Measurements from ENCODE around the gene PNN. TPM values are rescaled to one million over a fixed set of nuclear protein-coding genes. Genes with fewer than 3 reads are reported as not detected.

PNN gene
- total RNA-seq, 2 donors from 2014 or later = 29.8 to 32.7 TPM

DNA sequence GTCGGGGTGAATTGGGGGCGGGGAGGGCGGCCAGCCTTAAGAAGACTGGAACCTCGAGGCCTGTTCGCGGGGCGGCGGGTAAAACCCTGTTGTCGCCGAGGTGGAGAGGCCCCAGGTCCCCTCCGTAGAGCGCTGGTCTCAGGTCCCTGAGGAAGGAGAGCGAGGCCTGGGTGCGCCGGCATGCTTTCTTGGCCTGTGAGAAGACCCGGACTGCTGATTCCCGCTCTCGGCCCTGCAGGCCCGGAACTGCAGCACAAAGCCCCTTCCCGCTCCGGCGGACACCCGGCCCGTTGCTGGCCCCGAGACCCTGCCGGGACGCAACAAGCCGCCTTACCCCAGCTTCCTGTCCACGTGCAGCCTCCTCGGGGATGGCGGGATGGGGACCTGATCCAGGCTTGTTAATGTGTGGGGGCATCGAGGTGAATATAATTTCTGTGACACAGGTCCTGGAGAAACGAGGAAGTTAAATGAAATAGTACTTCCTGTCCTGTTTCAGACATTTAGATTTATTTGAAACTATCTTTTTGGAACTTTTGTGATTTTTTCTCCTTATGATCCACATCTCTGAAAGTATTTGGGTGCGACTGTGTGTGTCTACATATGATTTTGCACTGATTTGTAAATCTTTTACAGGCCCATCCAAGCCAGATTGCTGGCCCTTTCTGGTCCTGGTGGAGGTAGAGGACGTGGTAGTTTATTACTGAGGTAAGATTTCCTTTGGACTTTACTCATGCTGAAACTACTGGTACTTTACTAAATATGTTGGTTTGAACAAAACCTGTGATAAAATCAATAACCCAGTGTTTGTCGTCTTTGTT, 600 bp downstream of the PNN start:
- no peak for DNase-seq (ENCODE audit: low spot score)
- WGBS = under 1% methylated on average over 28 of the region's 36 CpGs
- Histone ChIP-seq H3K36me3 (peaks cover 1 to 6% of the 10 kb centered on the region in 2 donors), H3K4me1 (replicated peaks) (no peaks in the 10 kb centered on the region), H3K9me3 (no peaks in the 10 kb centered on the region), H3K27ac (peak overlapping the region; percentile 88 to 93), H3K27me3 (replicated peaks; ENCODE audit: insufficient read depth) (no peaks in the 10 kb centered on the region), H3K4me3 (peak overlapping the region; percentile 76 to 83)
- intact Hi-C loops (cut with DNase I) = loop anchor here (2.0 kb wide), 2 partner anchors 91 to 257 kb away; partner anchors contain the start of gene FBXO33
- TF ChIP-seq POLR2AphosphoS5 (IDR thresholded peaks at IDR 0.05) = no peak
- no peak for TF ChIP-seq POLR2A (IDR thresholded peaks at IDR 0.05)
- TF ChIP-seq CTCF (IDR thresholded peaks at IDR 0.05) = no peak

DNA sequence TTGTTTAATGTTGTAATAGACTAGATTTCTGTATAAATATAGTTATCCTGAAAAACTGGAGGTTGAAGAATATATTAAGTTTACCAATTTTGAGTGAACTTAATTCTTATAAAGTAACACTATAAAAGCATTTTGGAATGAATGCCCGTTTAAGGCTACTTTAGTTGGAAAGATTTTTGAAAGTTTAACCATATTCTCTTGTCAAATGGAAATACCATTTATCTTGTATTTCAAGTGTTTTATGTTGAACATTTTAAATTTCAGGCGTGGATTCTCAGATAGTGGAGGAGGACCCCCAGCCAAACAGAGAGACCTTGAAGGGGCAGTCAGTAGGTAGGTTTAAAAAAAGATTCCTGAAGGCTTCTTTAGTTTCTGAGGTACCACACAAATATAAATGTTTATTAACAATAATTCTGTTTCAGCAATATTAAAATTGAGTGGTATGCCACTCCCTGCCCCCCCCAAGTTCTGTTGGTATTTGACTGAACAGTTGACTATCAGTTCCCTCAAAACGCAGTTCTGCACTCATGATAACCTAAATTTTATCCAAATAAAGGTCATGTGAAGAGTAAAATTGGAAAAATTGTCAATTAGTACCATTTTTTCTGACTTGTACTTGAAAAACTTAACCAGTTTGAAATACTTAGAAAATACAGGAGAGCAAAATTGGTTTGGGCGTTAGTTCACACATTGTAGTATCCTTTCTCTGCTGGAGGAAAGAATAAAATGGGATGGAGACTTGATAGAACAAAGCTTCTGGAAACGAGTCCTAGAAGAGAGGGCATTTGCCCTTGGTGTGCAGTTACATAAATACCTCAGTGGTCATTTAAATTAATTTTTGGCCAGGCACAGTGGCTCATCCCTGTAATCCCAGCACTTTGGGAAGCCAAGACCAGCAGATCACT, 1.5 kb downstream of the PNN start:
- peak overlapping the region in 1 of 2 donors; percentile 93 for H3K27ac ChIP-seq
- DNase-seq (ENCODE audit: low spot score) = no peak
- no peak for TF ChIP-seq CTCF (IDR thresholded peaks at IDR 0.05)
- no peak for TF ChIP-seq POLR2AphosphoS5 (IDR thresholded peaks at IDR 0.05)
- TF ChIP-seq POLR2A (IDR thresholded peaks at IDR 0.05) = no peak
- H3K27me3 ChIP-seq (replicated peaks; ENCODE audit: insufficient read depth) = no peaks in the 10 kb centered on the region
- peaks cover 4 to 6% of the 10 kb centered on the region in 2 donors for H3K36me3 ChIP-seq
- WGBS = 61% methylated on average over 5 of the region's 5 CpGs
- no peaks in the 10 kb centered on the region for H3K9me3 ChIP-seq
- H3K4me3 ChIP-seq = peak overlapping the region; percentile 76 to 83
- intact Hi-C loops (cut with DNase I) = no loop called here
- H3K4me1 ChIP-seq (replicated peaks) = no peaks in the 10 kb centered on the region

- 93% methylated on average over 9 of the region's 9 CpGs for WGBS
- no peak overlapping the region for H3K27ac ChIP-seq
- H3K9me3 ChIP-seq = no peaks in the 10 kb centered on the region
- H3K27me3 ChIP-seq (replicated peaks; ENCODE audit: insufficient read depth) = no peaks in the 10 kb centered on the region
- no peak overlapping the region for H3K4me3 ChIP-seq
- TF ChIP-seq POLR2A (IDR thresholded peaks at IDR 0.05) (no peak), POLR2AphosphoS5 (IDR thresholded peaks at IDR 0.05) (no peak), CTCF (IDR thresholded peaks at IDR 0.05) (no peak)
- DNase-seq (ENCODE audit: low spot score) = no peak
- H3K4me1 ChIP-seq (replicated peaks) = no peaks in the 10 kb centered on the region
- H3K36me3 ChIP-seq = peaks cover 4 to 6% of the 10 kb centered on the region in 2 donors
- intact Hi-C loops (cut with DNase I) = no loop called here
Observed at GRCh38 chr14:39177168-39177545, 2.1 kb downstream of the PNN start.

DNA sequence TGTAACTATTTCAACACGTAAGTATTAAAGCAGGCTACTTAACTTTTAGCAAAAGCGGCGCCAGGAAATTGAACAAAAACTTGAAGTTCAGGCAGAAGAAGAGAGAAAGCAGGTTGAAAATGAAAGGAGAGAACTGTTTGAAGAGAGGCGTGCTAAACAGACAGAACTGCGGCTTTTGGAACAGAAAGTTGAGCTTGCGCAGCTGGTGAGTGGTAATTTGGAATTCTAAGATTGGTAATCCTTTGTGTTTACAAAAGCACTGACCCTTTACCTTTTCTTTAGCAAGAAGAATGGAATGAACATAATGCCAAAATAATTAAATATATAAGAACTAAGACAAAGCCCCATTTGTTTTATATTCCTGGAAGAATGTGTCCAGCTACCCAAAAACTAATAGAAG, 4.0 kb downstream of the PNN start:
- Histone ChIP-seq H3K27me3 (replicated peaks; ENCODE audit: insufficient read depth) (no peaks in the 10 kb centered on the region), H3K9me3 (no peaks in the 10 kb centered on the region), H3K4me1 (replicated peaks) (no peaks in the 10 kb centered on the region), H3K36me3 (peaks cover 4 to 6% of the 10 kb centered on the region in 2 donors), H3K4me3 (no peak overlapping the region), H3K27ac (no peak overlapping the region)
- no peak for DNase-seq (ENCODE audit: low spot score)
- no peak for TF ChIP-seq CTCF (IDR thresholded peaks at IDR 0.05)
- no peak for TF ChIP-seq POLR2A (IDR thresholded peaks at IDR 0.05)
- TF ChIP-seq POLR2AphosphoS5 (IDR thresholded peaks at IDR 0.05) = no peak
- 94% methylated on average over 6 of the region's 6 CpGs for WGBS
- intact Hi-C loops (cut with DNase I) = no loop called here
